HG03520 (cell line): ENCODE measurements around the gene P2RY14.
"Not testable (repeated sequence)": the region's sequence is repeated elsewhere in the genome, so short reads cannot be mapped to it uniquely, and the experiment has no call there.

Experiments
- ATAC-seq: cut with Tn5 transposase; IDR thresholded peaks from one replicate; pipeline ENCODE4 v1.9.1; 2021; ENCODE audit warnings: mild to moderate bottlenecking, moderate library complexity; ENCODE audit not compliant: unreplicated experiment

The P2RY14 gene

DNA sequence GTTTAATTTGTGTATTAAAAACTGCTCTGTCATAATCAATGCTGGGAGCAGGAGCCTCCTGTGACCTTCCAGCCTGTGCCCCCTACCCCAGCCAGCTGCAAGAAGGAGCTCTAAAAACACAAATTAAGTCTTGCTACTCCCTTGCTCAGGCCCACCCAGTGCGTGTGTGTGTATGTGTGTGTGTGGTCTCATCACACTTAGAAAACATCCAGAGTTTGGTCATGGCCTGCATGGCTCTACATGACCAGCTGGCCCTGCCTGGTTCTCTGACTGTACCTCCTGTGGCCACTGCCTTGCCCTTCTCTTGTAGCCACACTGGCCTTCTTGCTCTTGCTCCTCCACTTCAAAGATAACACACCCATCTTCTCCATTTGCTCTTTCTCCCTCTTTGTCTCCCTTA, 13.7 kb downstream of the P2RY14 start:
- no peak for ATAC-seq

GRCh38 chr3:151262871-151263525, 15.3 kb downstream of the P2RY14 start:
- ATAC-seq: no peak

GRCh38 chr3:151259664-151260063, 18.7 kb downstream of the P2RY14 start:
- no peak for ATAC-seq

- no peak for ATAC-seq
These were observed 21.6 kb downstream of the P2RY14 start for GRCh38 chr3:151256749-151257148.

GRCh38 chr3:151248772-151249337, 29.5 kb downstream of the P2RY14 start:
- no peak for ATAC-seq

GRCh38 chr3:151242006-151242405, 36.3 kb downstream of the P2RY14 start:
- ATAC-seq: not testable (repeated sequence)

DNA sequence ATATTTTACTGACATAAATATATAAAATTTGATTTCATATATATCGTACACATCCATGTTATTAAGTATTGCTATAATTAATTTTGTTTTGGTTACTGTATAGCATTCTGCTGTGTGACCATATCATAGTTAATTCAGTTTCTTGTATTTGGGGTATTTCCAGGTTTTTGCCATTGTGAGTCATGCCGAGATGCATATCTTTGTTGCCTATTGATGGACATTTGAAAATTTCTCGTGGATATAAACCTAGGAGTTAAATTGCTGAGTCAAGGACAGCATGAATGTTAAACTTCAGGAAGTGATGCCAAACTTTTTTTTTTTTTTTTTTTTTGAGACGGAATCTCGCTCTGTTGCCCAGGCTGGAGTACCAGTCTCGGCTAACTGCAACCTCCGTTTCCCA, 41.6 kb downstream of the P2RY14 start:
- ATAC-seq: no peak

DNA sequence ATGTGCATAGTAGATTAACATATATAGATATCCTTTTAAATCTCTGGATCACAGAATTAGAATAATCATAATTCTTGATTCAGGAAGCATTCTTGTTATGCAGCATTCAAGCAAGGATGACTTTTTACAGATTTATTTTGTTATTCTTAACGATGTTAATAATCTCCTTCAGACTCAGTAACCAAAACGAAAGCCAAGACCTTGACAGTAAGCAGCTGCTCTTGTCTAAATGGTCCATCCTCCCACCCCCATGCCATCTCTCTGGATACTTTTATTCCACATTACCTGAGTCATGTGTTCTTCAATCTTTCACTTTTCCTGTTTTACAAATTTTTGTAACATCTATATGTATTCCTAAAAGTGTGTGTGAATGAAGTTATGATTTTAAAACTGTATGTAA, 42.0 kb downstream of the P2RY14 start:
- no peak for ATAC-seq

GRCh38 chr3:151234825-151235224, 43.5 kb downstream of the P2RY14 start:
- ATAC-seq: no peak

DNA sequence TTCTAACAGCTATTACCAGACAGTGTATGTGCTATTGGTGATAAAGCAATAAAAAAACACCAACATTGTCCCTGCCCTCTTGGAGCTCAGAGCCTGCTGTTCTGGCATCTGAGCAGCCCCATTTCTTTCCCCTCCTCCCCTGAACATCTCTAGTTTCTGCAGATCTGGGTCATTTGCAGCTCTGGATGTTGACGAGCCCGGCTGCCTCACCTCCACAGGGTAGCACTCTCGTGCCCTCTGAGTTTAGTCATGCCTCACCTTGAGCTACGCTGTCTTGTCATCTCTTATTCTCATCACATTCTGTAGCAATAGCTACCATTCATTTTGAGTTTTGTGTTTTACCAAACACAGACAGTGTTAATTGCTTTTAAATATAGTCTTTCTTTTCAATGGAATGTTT, 45.4 kb downstream of the P2RY14 start:
- no peak for ATAC-seq

DNA sequence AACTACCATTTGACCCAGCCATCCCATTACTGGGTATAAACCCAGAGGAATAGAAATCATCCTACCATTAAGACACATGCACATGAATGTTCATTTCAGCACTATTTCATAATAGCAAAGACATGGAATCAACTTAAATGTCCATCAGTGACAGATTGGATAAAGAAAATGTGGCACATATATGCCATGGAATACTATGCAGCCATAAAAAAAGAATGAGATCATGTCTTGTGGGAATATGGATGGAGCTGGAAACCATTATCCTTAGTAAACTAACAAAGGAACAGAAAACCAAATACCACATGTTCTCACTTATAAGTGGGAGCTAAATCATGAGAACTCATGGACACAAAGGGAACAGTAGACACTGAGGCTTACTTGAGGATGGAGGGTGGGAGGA, 45.9 kb downstream of the P2RY14 start:
- not testable (repeated sequence) for ATAC-seq

- ATAC-seq: peak; percentile 38
These were observed 47.7 kb downstream of the P2RY14 start for GRCh38 chr3:151230646-151231045.

DNA sequence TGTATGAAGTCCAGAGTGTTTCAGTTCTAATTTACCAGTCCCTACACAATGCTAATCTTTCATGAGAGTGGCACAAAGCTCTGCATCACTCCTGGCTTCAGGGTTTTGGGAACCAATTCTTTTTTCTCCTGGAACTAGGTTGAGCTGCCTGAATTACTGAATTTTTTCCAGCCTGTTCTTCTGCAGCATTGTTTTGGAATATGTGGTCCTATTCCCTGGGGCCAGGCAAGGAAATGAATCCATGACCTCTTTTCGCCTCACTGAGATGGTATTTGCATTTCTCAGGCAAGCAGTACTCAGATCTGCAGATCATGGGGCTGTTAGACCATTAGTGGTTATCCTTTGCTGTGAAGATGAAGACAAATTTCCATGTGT, 49.7 kb downstream of the P2RY14 start:
- no peak for ATAC-seq

GRCh38 chr3:151227807-151228665, 50.3 kb downstream of the P2RY14 start:
- ATAC-seq: peak; percentile 87

GRCh38 chr3:151227266-151227806, 51.0 kb downstream of the P2RY14 start:
- ATAC-seq: no peak

DNA sequence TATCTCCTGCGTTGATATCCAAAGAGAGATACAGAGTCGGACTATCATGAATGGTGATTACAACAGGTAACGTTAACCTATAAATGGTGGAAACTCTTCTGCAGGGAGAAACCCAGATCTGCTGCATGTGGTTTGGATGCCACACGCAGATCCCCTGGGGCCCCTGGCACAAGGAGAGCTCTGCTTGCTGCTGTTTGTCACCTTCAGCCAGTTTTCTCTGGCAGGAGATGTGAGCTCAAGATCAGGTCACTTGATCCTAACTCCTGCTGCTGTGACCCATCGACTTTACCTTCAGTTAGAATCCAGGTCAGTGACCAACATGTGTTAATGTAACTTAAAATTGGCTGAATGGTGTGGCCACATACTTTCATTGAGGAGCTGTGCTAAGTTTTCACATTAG, 51.5 kb downstream of the P2RY14 start:
- no peak for ATAC-seq

- no peak for ATAC-seq
These were observed 52.2 kb downstream of the P2RY14 start for GRCh38 chr3:151226088-151226563.

- no peak for ATAC-seq
These were observed 53.0 kb downstream of the P2RY14 start for GRCh38 chr3:151225040-151225975.

- no peak for ATAC-seq
These were observed 54.0 kb downstream of the P2RY14 start for GRCh38 chr3:151224268-151224866.

DNA sequence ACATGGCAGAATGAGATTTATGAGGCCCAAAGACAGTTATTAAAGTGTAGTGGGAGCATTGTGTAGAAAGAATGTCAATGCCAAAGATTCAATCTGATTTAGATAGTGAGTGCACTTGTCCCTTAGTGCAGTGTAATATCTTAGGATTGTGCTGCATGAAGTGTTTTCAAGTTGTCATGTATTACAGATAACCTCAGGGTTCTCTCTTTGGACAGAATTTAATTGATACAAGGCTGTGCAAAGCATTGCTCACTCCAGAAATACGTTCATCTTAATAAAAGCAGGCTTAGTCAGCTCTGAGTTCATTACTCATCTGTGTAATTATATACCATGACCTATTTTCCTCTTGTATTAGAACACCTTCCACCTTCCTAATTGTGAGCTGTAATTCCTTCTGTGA, 59.3 kb downstream of the P2RY14 start:
- no peak for ATAC-seq
